Measurements from ENCODE around the gene EPS15. TPM values are rescaled to one million over a fixed set of nuclear protein-coding genes. Genes with fewer than 3 reads are reported as not detected.

Gene EPS15
- total RNA-seq, 4 donors from 2014 or later: 43.8 to 74.0 (median 59.9) TPM

- H3K9me3 ChIP-seq: no peaks in the 10 kb centered on the region
- DNase-seq: no peak
- intact Hi-C loops (cut with DNase I; ENCODE audit: low total_unique reads): no loop called here
- H3K4me1 ChIP-seq: peaks cover 0 to 11% (median 5%) of the 10 kb centered on the region in 4 donors
- H3K4me3 ChIP-seq: no peak overlapping the region
- no peak overlapping the region for H3K27ac ChIP-seq
- peaks cover 41% of the 10 kb centered on the region for H3K27me3 ChIP-seq
- no peak for TF ChIP-seq CTCF (IDR thresholded peaks at IDR 0.05)
- TF ChIP-seq EP300 (IDR thresholded peaks at IDR 0.05; ENCODE audit: low read depth): no peak
- no peaks in the 10 kb centered on the region for H3K36me3 ChIP-seq
- in situ Hi-C loops (cut with MboI; ENCODE audit: low pct_ligation_motif_present in 1 of 4, low pct_unique_long_range_greater_than_20kb in 1 of 4, low sequenced_read_pairs in 3 of 4): no loop called here
- WGBS, 2 donors (ENCODE audit: low coverage in 1 of 2): 60 to 84% methylated on average over 1 to 4 of the region's 4 CpGs
Observed at GRCh38 chr1:51341876-51342496, 177.1 kb downstream of the EPS15 start.

DNA sequence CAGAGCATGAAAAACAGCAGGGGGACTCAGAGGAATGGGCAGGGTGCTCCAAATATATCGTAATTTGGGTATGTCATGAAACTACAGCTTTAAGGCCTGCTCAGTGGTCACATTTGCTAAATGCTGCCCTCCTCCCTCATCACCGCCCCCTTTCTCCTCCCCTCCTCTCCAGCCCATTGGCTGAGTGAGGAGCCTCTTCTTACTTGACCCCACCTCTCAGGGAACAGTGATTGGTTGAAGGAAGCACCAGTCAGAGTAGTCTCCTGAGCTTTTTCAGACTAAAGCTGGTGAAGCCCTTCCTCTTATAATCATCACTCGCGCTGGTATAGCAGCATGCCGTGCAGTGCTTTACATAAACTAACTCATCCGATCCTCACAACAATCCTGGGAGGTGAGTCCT, 178.7 kb downstream of the EPS15 start:
- peaks cover 31% of the 10 kb centered on the region for H3K27me3 ChIP-seq
- H3K36me3 ChIP-seq: no peaks in the 10 kb centered on the region
- no peak for DNase-seq
- peaks cover 0 to 17% (median 12%) of the 10 kb centered on the region in 4 donors for H3K4me1 ChIP-seq
- H3K9me3 ChIP-seq: no peaks in the 10 kb centered on the region
- no peak overlapping the region for H3K27ac ChIP-seq
- WGBS, 2 donors (ENCODE audit: low coverage in 1 of 2): 90% methylated on average over 6 of the region's 6 CpGs; no CpG with 5 or more reads in 1 of the 2 donors
- no peak overlapping the region for H3K4me3 ChIP-seq
- in situ Hi-C loops (cut with MboI; ENCODE audit: low pct_ligation_motif_present in 1 of 4, low pct_unique_long_range_greater_than_20kb in 1 of 4, low sequenced_read_pairs in 3 of 4) (no loop called here), intact Hi-C loops (cut with DNase I; ENCODE audit: low total_unique reads) (no loop called here)
- TF ChIP-seq EP300 (IDR thresholded peaks at IDR 0.05; ENCODE audit: low read depth) (no peak), POLR2AphosphoS5 (IDR thresholded peaks at IDR 0.05) (no peak), POLR2A (IDR thresholded peaks at IDR 0.05) (no peak), CTCF (IDR thresholded peaks at IDR 0.05) (no peak)

DNA sequence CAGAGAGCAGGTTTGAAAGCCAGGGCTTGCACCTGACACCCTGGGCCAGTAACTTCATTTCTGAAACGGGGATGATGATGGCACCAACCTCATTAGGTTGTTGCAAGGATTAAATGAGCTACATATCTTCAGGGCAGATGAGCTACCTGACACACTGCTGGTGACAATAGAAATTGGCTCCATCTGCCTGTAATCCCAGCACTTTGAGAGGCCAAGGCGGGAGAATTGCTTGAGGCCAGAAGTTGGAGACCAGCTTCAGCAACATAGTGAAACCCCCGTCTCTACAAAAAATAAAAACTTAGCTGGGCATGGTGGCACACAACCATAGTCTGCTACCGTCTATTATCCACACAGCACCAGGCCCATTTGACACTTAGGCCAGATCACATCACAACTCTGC, 182.4 kb downstream of the EPS15 start:
- no peak for DNase-seq
- no peak for TF ChIP-seq CTCF (IDR thresholded peaks at IDR 0.05)
- TF ChIP-seq POLR2AphosphoS5 (IDR thresholded peaks at IDR 0.05): no peak
- no peak for TF ChIP-seq POLR2A (IDR thresholded peaks at IDR 0.05)
- no peak for TF ChIP-seq EP300 (IDR thresholded peaks at IDR 0.05; ENCODE audit: low read depth)
- WGBS, 2 donors (ENCODE audit: low coverage in 1 of 2): 92 to 100% methylated on average over 1 to 4 of the region's 4 CpGs
- H3K4me1 ChIP-seq: peaks cover 0 to 8% (median 7%) of the 10 kb centered on the region in 4 donors
- H3K4me3 ChIP-seq: no peak overlapping the region
- intact Hi-C loops (cut with DNase I; ENCODE audit: low total_unique reads) (no loop called here), in situ Hi-C loops (cut with MboI; ENCODE audit: low pct_ligation_motif_present in 1 of 4, low pct_unique_long_range_greater_than_20kb in 1 of 4, low sequenced_read_pairs in 3 of 4) (no loop called here)
- no peaks in the 10 kb centered on the region for H3K9me3 ChIP-seq
- no peaks in the 10 kb centered on the region for H3K27me3 ChIP-seq
- no peaks in the 10 kb centered on the region for H3K36me3 ChIP-seq
- H3K27ac ChIP-seq: no peak overlapping the region

DNA sequence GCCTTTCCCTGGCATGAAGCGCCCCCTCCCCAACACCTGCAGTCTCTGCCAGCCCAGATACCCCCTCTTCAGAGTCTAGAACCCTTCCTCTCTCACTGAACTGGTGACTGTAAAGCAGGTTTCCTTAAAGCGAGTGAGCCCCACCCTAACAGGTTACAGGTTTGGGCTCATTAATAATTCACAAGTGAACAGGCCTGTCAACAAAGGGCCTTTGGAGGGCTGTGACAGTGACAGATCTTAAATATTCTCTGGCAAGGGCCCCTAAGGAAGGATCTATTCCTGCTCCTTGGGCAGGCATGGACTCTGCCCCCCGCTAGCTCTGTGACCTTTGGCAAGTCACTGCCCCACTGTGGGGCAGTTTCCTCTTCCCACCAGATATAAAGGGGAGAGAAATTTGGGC, 183.1 kb downstream of the EPS15 start:
- intact Hi-C loops (cut with DNase I; ENCODE audit: low total_unique reads) (no loop called here), in situ Hi-C loops (cut with MboI; ENCODE audit: low pct_ligation_motif_present in 1 of 4, low pct_unique_long_range_greater_than_20kb in 1 of 4, low sequenced_read_pairs in 3 of 4) (no loop called here)
- no peaks in the 10 kb centered on the region for H3K9me3 ChIP-seq
- no peak overlapping the region for H3K27ac ChIP-seq
- no peaks in the 10 kb centered on the region for H3K36me3 ChIP-seq
- no peak for DNase-seq
- peaks cover 4 to 15% (median 10%) of the 10 kb centered on the region in 4 donors for H3K4me1 ChIP-seq
- TF ChIP-seq CTCF (IDR thresholded peaks at IDR 0.05): no peak
- no peak for TF ChIP-seq POLR2AphosphoS5 (IDR thresholded peaks at IDR 0.05)
- TF ChIP-seq EP300 (IDR thresholded peaks at IDR 0.05; ENCODE audit: low read depth): no peak
- no peak for TF ChIP-seq POLR2A (IDR thresholded peaks at IDR 0.05)
- H3K4me3 ChIP-seq: no peak overlapping the region
- H3K27me3 ChIP-seq: no peaks in the 10 kb centered on the region
- 70% methylated on average over 3 of the region's 3 CpGs; no CpG with 5 or more reads in 1 of the 2 donors for WGBS, 2 donors (ENCODE audit: low coverage in 1 of 2)

Measured in transverse colon (tissue), 4 donors.